CD8-positive, alpha-beta memory T cell (primary cell): ENCODE measurements around the gene GPX5. TPM values are rescaled to one million over a fixed set of nuclear protein-coding genes. Genes with fewer than 3 reads are reported as not detected.

Experiments used
- CTCF ChIA-PET: fragments of 350-600 bp; sonication (Branson Sonifier 250); formaldehyde crosslinking; loops from one replicate; lab custom pipeline; 2021; ENCODE audit warnings: antibody characterized with exemption; lab: Charles Lee
- POLR2A ChIA-PET: fragments of 350-600 bp; sonication (Branson Sonifier 250); formaldehyde crosslinking; loops from one replicate; lab custom pipeline; 2021; ENCODE audit warnings: antibody characterized with exemption; lab: Charles Lee
- DNase-seq, 5 donors: peaks; one replicate each; pipeline versions ENCODE4 v3.0.0 to v3.0.0-alpha.2; 2020 to 2022; ENCODE audit warnings: mixed read lengths in 1 of 5
- H3K27ac ChIP-seq: one replicate; pipeline ENCODE4 v1.7.0; 2013; ENCODE audit warnings: low read depth, mild to moderate bottlenecking, low read length, moderate library complexity
- H3K27me3 ChIP-seq: 2 replicates; pipeline ENCODE4 v1.7.0; 2013; ENCODE audit warnings: low read length, mild to moderate bottlenecking; ENCODE audit not compliant: insufficient read depth, poor library complexity, severe bottlenecking
- H3K36me3 ChIP-seq: 2 replicates; pipeline ENCODE4 v1.7.0; 2013; ENCODE audit warnings: mild to moderate bottlenecking, low read length, moderate library complexity; ENCODE audit not compliant: insufficient read depth
- H3K4me1 ChIP-seq: 2 replicates; pipeline ENCODE4 v1.7.0; 2013; ENCODE audit warnings: mild to moderate bottlenecking, low read length, moderate library complexity; ENCODE audit not compliant: insufficient read depth
- H3K4me3 ChIP-seq: 2 replicates; pipeline ENCODE4 v1.7.0; 2013; ENCODE audit warnings: mild to moderate bottlenecking, low read length
- H3K9me3 ChIP-seq: 2 replicates; pipeline ENCODE4 v1.7.0; 2013; ENCODE audit warnings: mild to moderate bottlenecking, low read length
- H3K27ac Mint-ChIP-seq, 8 donors: one replicate each; pipeline ENCODE4 v1.8.0; 2020 to 2021; ENCODE audit warnings: mixed read lengths in 8 of 8, mild to moderate bottlenecking in 6 of 8, inconsistent platforms in 3 of 8, moderate library complexity in 3 of 8
- H3K27me3 Mint-ChIP-seq, 2 donors: one replicate each; pipeline ENCODE4 v1.8.0; 2020 to 2021; ENCODE audit warnings: mixed read lengths in 2 of 2, mild to moderate bottlenecking in 1 of 2, moderate library complexity in 1 of 2
- H3K36me3 Mint-ChIP-seq, 3 donors: one replicate each; pipeline ENCODE4 v1.8.0; 2020 to 2021; ENCODE audit warnings: mixed read lengths in 3 of 3, inconsistent platforms in 1 of 3, mild to moderate bottlenecking in 1 of 3
- H3K4me1 Mint-ChIP-seq, 3 donors: one replicate each; pipeline ENCODE4 v1.8.0; 2020 to 2021; ENCODE audit warnings: mixed read lengths in 3 of 3, inconsistent platforms in 1 of 3, mild to moderate bottlenecking in 1 of 3
- H3K4me3 Mint-ChIP-seq, 7 donors: one replicate each; pipeline ENCODE4 v1.8.0; 2020 to 2021; ENCODE audit warnings: mixed read lengths in 7 of 7, mild to moderate bottlenecking in 6 of 7, moderate library complexity in 4 of 7, inconsistent platforms in 2 of 7
- H3K9me3 Mint-ChIP-seq, 5 donors: one replicate each; pipeline ENCODE4 v1.8.0; 2020 to 2022; ENCODE audit warnings: mixed read lengths in 5 of 5, mild to moderate bottlenecking in 3 of 5, moderate library complexity in 2 of 5, inconsistent platforms in 1 of 5
- polyA plus RNA-seq: library from polyadenylated mRNA; unstranded; fragments of 300-500 nt; fragmentation: Illumina TruSeq; gene quantifications from one replicate; pipeline ENCODE4 v1.2.3, GENCODE V29; 2021
- total RNA-seq, 2 experiments: library from RNA; stranded (reverse); gene quantifications; one replicate each; pipeline ENCODE4 v1.2.3, GENCODE V29; 2021

GPX5 gene
- total and polyA plus RNA-seq, 3 experiments from 2014 or later = 0.84 TPM; not detected in 2

DNA sequence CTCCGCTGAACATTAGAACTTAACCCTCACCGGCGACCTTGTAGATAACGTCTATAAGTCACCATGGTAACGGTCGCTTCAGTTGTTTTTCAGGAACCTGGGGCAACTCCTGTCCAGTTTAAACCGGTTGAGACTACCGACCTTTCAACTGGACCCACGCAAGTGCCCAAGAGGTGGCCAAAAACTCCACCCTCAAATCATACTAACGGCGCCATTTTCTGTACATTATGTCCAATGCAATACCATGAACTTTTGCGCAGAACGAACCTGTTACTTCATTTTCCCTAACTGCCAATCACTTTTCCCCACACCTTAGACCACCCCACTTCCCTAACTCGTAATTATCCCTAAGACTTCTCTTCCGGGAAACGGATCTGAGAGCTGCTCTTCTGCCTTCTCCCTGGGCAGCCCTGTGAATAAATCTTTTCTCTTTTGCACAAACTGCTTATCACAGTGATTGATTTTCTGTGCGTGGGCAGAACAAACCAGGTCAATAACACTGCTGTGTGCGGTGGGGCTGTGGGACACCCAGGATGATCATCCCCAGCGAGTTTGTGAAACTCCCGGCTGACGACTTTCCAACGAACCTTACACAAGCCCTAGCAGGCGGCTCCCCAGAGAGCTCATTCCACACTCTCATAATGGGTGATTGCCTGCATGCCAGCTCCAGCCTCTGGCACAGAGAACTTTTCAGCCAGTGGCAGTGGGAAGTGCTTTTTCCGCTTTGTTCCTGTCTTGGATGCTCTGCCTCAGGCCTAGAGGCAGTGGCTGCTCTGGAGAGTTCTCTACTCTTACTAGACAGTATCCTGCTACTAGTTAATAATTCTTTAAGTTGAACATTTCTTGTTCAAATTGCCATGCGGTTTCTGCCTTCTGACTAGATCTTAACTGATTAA, 28.6 kb downstream of the GPX5 start:
- Histone ChIP-seq H3K27ac (peak overlapping the region; percentile 68), H3K27me3 (no peaks in the 10 kb centered on the region), H3K4me1 (no peaks in the 10 kb centered on the region), H3K36me3 (no peaks in the 10 kb centered on the region), H3K4me3 (no peak overlapping the region), H3K9me3 (no peaks in the 10 kb centered on the region)
- H3K4me1 Mint-ChIP-seq = peaks cover 0 to 4% (median 0%) of the 10 kb centered on the region in 3 donors
- no peak for DNase-seq
- CTCF ChIA-PET = no interaction called here
- H3K27ac Mint-ChIP-seq = no peak overlapping the region
- no peaks in the 10 kb centered on the region for H3K9me3 Mint-ChIP-seq
- POLR2A ChIA-PET = no interaction called here
- H3K4me3 Mint-ChIP-seq = no peak overlapping the region
- H3K27me3 Mint-ChIP-seq = peaks cover 38 to 79% of the 10 kb centered on the region in 2 donors
- H3K36me3 Mint-ChIP-seq = no peaks in the 10 kb centered on the region

DNA sequence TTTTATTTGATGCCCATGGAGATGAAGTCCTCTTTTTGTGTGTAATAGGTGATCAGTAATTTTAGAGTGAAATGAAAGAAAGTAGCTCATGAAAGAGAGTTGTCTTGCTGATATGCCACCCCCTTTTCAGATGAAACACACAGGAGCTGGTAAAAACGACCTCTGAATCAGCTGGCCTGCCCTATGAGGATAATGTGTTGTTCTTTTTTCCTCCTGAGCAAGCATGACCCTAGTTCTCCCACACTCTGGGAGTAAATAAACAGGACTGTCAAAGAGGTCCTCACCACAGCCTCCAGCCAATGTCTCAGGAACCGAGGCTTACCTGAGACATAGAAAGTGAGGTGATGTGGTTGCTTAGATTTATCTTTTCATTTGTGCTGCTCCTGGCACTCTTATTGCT, 29.5 kb downstream of the GPX5 start:
- CTCF ChIA-PET = no interaction called here
- POLR2A ChIA-PET = no interaction called here
- no peaks in the 10 kb centered on the region for H3K27me3 ChIP-seq
- Mint-ChIP-seq H3K4me3 (no peak overlapping the region), H3K27me3 (peaks cover 32 to 74% of the 10 kb centered on the region in 2 donors), H3K27ac (no peak overlapping the region), H3K36me3 (no peaks in the 10 kb centered on the region), H3K9me3 (no peaks in the 10 kb centered on the region), H3K4me1 (peaks cover 0 to 4% (median 0%) of the 10 kb centered on the region in 3 donors)
- H3K9me3 ChIP-seq = no peaks in the 10 kb centered on the region
- no peak overlapping the region for H3K4me3 ChIP-seq
- DNase-seq = no peak
- no peak overlapping the region for H3K27ac ChIP-seq
- H3K4me1 ChIP-seq = no peaks in the 10 kb centered on the region
- no peaks in the 10 kb centered on the region for H3K36me3 ChIP-seq

DNA sequence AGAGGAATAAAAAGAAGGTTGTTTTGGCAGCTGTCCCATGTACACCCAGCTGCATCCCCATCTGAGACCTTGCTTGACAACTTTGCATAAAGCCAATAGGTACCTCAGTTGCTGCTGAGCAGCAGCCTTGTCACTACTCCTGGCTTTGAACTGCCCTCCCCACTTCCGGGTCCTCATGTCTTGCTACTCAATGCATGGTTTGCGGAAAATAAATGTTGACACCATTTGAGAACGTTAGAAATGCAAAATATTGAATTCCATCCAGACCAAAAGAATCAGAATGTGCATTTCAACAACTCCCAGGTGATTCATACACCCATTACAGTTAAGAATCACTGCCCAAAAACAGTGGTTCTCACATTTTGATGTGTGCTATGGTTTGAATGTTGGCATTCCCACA, 32.9 kb downstream of the GPX5 start:
- POLR2A ChIA-PET = no interaction called here
- Mint-ChIP-seq H3K9me3 (no peaks in the 10 kb centered on the region), H3K27ac (peak overlapping the region in 1 of 8 donors; percentile 78), H3K36me3 (no peaks in the 10 kb centered on the region), H3K4me3 (no peak overlapping the region), H3K4me1 (no peaks in the 10 kb centered on the region), H3K27me3 (peaks cover 16 to 52% of the 10 kb centered on the region in 2 donors)
- Histone ChIP-seq H3K4me3 (no peak overlapping the region), H3K4me1 (no peaks in the 10 kb centered on the region), H3K36me3 (no peaks in the 10 kb centered on the region), H3K27me3 (no peaks in the 10 kb centered on the region), H3K27ac (no peak overlapping the region), H3K9me3 (no peaks in the 10 kb centered on the region)
- no peak for DNase-seq
- CTCF ChIA-PET = no interaction called here

DNA sequence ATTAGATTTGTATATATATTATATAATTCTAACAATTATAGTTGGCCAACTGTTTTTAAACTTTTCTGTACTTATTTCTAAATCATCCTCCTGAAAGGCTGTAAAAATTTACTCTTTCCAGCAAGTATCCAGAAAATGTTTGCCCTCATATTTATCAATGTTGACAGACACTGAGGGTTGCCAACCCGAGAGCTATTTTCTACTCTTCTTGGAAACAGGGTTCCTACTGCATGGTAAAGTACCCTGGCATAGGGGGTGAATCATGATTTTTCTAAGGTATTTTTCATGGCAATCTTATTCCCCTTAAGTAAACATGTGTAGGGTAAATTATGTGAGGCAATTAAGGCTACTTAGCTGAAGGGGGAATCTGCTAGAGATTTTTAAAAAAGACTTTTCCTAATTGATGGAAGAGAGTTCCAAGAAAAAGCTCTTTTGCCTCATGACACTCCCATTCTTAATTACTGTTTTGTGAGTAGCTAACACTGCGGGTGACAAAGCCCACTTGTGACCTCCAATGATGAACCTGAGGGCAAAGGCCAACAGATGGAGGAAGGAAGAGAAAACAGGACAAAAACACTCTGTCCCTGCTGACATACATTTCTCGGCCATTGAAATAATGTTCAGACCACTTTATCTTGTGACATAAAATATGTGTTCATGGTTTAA, 37.9 kb downstream of the GPX5 start:
- H3K27ac ChIP-seq = no peak overlapping the region
- CTCF ChIA-PET = no interaction called here
- Mint-ChIP-seq H3K27ac (no peak overlapping the region), H3K4me1 (no peaks in the 10 kb centered on the region), H3K4me3 (no peak overlapping the region), H3K36me3 (peaks cover 0 to 4% (median 1%) of the 10 kb centered on the region in 3 donors), H3K9me3 (peaks cover 0 to 1% (median 0%) of the 10 kb centered on the region in 5 donors), H3K27me3 (peaks cover 13 to 55% of the 10 kb centered on the region in 2 donors)
- POLR2A ChIA-PET = no interaction called here
- H3K4me3 ChIP-seq = no peak overlapping the region
- H3K9me3 ChIP-seq = no peaks in the 10 kb centered on the region
- H3K36me3 ChIP-seq = no peaks in the 10 kb centered on the region
- no peaks in the 10 kb centered on the region for H3K27me3 ChIP-seq
- DNase-seq = no peak
- H3K4me1 ChIP-seq = no peaks in the 10 kb centered on the region

GRCh38 chr6:28565823-28566526, 40.3 kb downstream of the GPX5 start:
- peaks cover 0 to 1% (median 0%) of the 10 kb centered on the region in 5 donors for H3K9me3 Mint-ChIP-seq
- ChIA-PET POLR2A (no interaction called here), CTCF (interaction anchor here (1.2 kb wide), 1 partner anchor 17 kb away, joined by 3 read pairs; no protein-coding TSS in a partner anchor)
- Histone ChIP-seq H3K27ac (peak overlapping the region; percentile 63), H3K4me1 (no peaks in the 10 kb centered on the region), H3K9me3 (no peaks in the 10 kb centered on the region), H3K4me3 (no peak overlapping the region), H3K36me3 (no peaks in the 10 kb centered on the region), H3K27me3 (peaks cover 6% of the 10 kb centered on the region)
- no peak overlapping the region for H3K27ac Mint-ChIP-seq
- no peak for DNase-seq
- peaks cover 18 to 59% of the 10 kb centered on the region in 2 donors for H3K27me3 Mint-ChIP-seq
- no peaks in the 10 kb centered on the region for H3K4me1 Mint-ChIP-seq
- no peak overlapping the region for H3K4me3 Mint-ChIP-seq
- H3K36me3 Mint-ChIP-seq = peaks cover 0 to 4% (median 1%) of the 10 kb centered on the region in 3 donors

DNA sequence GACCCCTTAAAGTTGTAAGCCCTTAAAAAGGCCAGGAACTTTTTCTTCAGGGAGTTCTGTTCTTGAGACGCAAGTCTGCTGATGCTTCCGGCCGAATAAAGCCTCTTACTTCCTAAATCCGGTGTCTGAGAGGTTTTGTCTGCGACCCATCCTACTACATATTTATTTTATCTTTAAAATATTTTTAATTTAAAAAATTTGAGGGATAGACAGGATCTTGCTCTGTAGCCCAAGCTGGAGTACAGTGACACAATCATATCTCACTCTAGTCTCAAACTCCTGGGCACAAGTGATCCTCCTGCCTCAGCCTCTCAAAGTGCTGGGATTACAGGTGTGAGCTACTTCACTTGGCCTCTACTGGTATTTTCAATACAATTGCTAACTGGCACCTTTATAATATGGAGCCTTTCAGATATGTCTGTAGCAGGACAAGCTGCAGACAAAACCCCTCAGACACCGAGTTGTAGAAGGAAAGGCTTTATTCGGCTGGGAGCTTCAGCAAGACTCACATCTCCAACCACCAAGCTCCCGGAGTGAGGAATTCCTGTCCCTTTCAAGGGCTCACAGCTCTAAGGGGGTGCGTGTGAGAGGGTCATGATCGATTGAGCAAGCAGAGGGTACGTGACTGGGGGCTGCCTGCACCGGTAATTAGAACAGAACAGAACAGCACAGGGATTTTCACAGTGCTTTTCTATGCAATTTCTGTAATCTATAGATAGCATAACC, 41.0 kb downstream of the GPX5 start:
- peaks cover 16 to 60% of the 10 kb centered on the region in 2 donors for H3K27me3 Mint-ChIP-seq
- H3K27me3 ChIP-seq = peaks cover 6% of the 10 kb centered on the region
- H3K36me3 ChIP-seq = no peaks in the 10 kb centered on the region
- DNase-seq = no peak
- ChIA-PET CTCF (no interaction called here), POLR2A (no interaction called here)
- H3K4me1 ChIP-seq = no peaks in the 10 kb centered on the region
- H3K4me1 Mint-ChIP-seq = no peaks in the 10 kb centered on the region
- H3K36me3 Mint-ChIP-seq = peaks cover 0 to 4% (median 1%) of the 10 kb centered on the region in 3 donors
- peaks cover 0 to 1% (median 0%) of the 10 kb centered on the region in 5 donors for H3K9me3 Mint-ChIP-seq
- H3K27ac ChIP-seq = peak overlapping the region; percentile 63
- H3K4me3 ChIP-seq = no peak overlapping the region
- H3K27ac Mint-ChIP-seq = no peak overlapping the region
- no peak overlapping the region for H3K4me3 Mint-ChIP-seq
- no peaks in the 10 kb centered on the region for H3K9me3 ChIP-seq

DNA sequence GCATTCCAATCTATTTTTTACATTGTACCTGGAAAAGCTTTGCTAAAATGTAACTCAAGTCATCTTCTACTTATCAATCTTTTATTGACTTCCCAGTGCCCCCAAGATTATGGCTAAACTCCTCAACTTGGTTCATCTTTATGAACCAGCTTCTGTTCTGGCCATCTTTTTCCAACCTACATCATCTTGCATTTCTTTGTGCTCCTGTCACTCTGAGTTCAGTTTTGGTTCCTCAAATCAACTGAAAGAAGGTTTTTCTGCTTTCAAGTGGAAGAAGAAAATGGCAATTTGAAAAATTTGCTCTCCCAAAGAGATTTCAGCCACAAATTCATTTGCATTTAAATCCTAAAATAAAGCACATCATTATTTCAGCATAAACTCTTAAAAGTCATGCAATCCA, 41.8 kb downstream of the GPX5 start:
- H3K36me3 Mint-ChIP-seq = peaks cover 0 to 4% (median 1%) of the 10 kb centered on the region in 3 donors
- CTCF ChIA-PET = no interaction called here

More for the DNA sequence above, 41.8 kb downstream of the GPX5 start:
- DNase-seq = no peak
- Histone ChIP-seq H3K36me3 (no peaks in the 10 kb centered on the region), H3K4me1 (no peaks in the 10 kb centered on the region), H3K27ac (no peak overlapping the region), H3K9me3 (no peaks in the 10 kb centered on the region), H3K27me3 (peaks cover 6% of the 10 kb centered on the region), H3K4me3 (no peak overlapping the region)
- Mint-ChIP-seq H3K9me3 (peaks cover 0 to 1% (median 0%) of the 10 kb centered on the region in 5 donors), H3K4me1 (no peaks in the 10 kb centered on the region), H3K4me3 (no peak overlapping the region), H3K27ac (no peak overlapping the region), H3K27me3 (peaks cover 16 to 62% of the 10 kb centered on the region in 2 donors)
- POLR2A ChIA-PET = no interaction called here
